Aorta (tissue), 5 donors: ENCODE data around the gene CCDC57. TPM values are rescaled to one million over a fixed set of nuclear protein-coding genes. Genes with fewer than 3 reads are reported as not detected.
"Not testable (repeated sequence)": the region's sequence is repeated elsewhere in the genome, so short reads cannot be mapped to it uniquely, and the experiment has no call there.

ENCODE experiments used
- ATAC-seq: fragments of 200-7000 bp; cut with Tn5 transposase; one replicate; pipeline ENCODE4 v1.9.1; 2022; ENCODE audit warnings: moderate library complexity; ENCODE audit not compliant: low FRiP score
- DNase-seq, 2 donors: peaks; one replicate each; pipeline ENCODE4 v3.0.0-alpha.2; 2020
- H3K27ac ChIP-seq, 2 donors: one replicate each; pipeline ENCODE4 v1.5.1; 2013; ENCODE audit warnings: low read length in 2 of 2, mild to moderate bottlenecking in 2 of 2, moderate library complexity in 2 of 2, control low read depth in 1 of 2, inconsistent platforms in 1 of 2, low read depth in 1 of 2
- H3K27me3 ChIP-seq, 2 donors: one replicate each; pipeline ENCODE4 v1.6.1; 2013; ENCODE audit warnings: control low read depth in 1 of 2, low read length in 1 of 2, mild to moderate bottlenecking in 1 of 2, moderate library complexity in 1 of 2; ENCODE audit not compliant: insufficient read depth in 2 of 2, control insufficient read depth in 1 of 2
- H3K36me3 ChIP-seq, 2 donors: one replicate each; pipeline ENCODE4 v1.6.1; 2013; ENCODE audit warnings: control low read depth in 1 of 2, low read length in 1 of 2, mild to moderate bottlenecking in 1 of 2; ENCODE audit not compliant: insufficient read depth in 2 of 2, control insufficient read depth in 1 of 2
- H3K4me1 ChIP-seq, 2 donors: one replicate each; pipeline ENCODE4 v1.6.1; 2013; ENCODE audit warnings: low read length in 2 of 2, control low read depth in 1 of 2, mild to moderate bottlenecking in 1 of 2, moderate library complexity in 1 of 2; ENCODE audit not compliant: insufficient read depth in 2 of 2, control insufficient read depth in 1 of 2
- H3K4me3 ChIP-seq, 2 donors: one replicate each; pipeline ENCODE4 v1.5.1; 2013; ENCODE audit warnings: low read length in 2 of 2, control low read depth in 1 of 2, mild to moderate bottlenecking in 1 of 2
- H3K9me3 ChIP-seq: one replicate; pipeline ENCODE4 v1.6.1; 2013; ENCODE audit warnings: mild to moderate bottlenecking, low read length; ENCODE audit not compliant: control insufficient read depth
- WGBS, 2 donors: extraction: QIAGEN DNeasy Blood & Tissue Kit; methylation state at CpG; one replicate each; pipeline ENCODE4 v1.1.7; 2013; 5-methylcytosine and 5-hydroxymethylcytosine counted together
- intact Hi-C, 2 donors: fragments of 100-400 bp; cut with DNase I; formaldehyde crosslinking; loops; one replicate each; pipeline versions ENCODE4 v1.14.2 to v1.15.0; 2022
- polyA plus RNA-seq, 2 donors: library from polyadenylated mRNA; stranded (reverse); fragments of 200-250 nt; gene quantifications; one replicate each; pipeline ENCODE4 v1.2.3, GENCODE V29; 2013
- total RNA-seq, 2 donors: library from RNA; stranded (reverse); fragmentation: NEBNext Ultra II Directional; extraction: Animal tissue kit (Norgen Biotek cat#: 25700); gene quantifications; one replicate each; pipeline ENCODE4 v1.2.1, GENCODE V29; 2021
- donor health status: healthy with polysubstance abuse.
- donor health status: Bipolar disorder and iron deficiency.
- donor health status: DM: no; HTN: no; CAD: no.
- donor health status: DM: no; HTN: no; CAD: no.
- donor health status: DM: yes; HTN: yes; CAD: no.

Gene CCDC57
- total and polyA plus RNA-seq, 4 donors = 17.8 to 145 (median 42.3) TPM

DNA sequence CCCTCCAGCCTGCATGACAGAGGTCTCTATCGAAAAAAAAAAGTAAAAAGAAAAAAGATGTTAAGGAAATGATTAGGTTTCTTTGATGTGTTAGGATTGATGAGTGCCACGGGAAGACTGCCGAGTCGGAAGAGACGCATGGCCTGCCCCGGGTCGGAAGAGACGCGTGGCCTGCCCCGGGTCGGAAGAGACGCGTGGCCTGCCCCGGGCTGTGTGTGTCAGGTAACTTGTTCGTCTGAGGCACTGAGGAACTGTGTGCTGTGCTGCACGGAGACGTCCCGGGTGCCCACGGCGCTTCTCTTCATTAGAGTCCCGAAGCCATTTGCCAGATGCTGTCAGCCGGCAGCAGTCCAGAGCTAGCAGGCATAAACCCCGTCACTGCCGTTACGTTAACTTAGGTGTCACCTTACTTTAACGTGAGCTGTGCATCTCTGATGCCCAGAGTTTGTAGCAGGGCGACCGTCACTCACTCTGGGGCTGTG, 74.1 kb downstream of the CCDC57 start:
- intact Hi-C loops = no loop called here
- no peaks in the 10 kb centered on the region for H3K36me3 ChIP-seq
- no peaks in the 10 kb centered on the region for H3K4me1 ChIP-seq
- WGBS, 2 donors = 92 to 93% methylated on average over 28 of the region's 28 CpGs
- no peak for ATAC-seq
- H3K4me3 ChIP-seq = no peak overlapping the region
- H3K9me3 ChIP-seq = no peaks in the 10 kb centered on the region
- no peak for DNase-seq
- no peaks in the 10 kb centered on the region for H3K27me3 ChIP-seq
- no peak overlapping the region for H3K27ac ChIP-seq

DNA sequence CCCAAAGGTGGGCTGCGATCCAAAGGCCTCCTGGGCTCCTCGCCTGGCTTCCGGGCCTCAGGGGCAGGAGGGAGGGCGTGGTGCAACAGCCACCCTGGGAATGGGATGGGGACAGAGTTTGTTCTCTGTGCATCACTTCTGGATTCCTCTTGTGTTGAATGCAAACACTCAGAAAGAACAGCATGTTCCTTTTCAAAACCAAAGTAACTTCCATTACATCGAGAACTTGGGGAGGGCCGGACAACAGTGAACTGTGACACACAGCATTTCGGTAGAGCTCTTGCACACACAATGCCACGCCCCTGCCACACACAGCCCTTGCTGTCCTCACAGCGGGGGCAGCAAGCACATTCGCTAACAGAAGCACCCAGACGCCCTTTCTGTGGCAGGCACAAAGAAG, 78.5 kb downstream of the CCDC57 start:
- 95% methylated on average over 11 of the region's 11 CpGs for WGBS, 2 donors
- Histone ChIP-seq H3K4me3 (no peak overlapping the region), H3K36me3 (peaks cover 0 to 2% of the 10 kb centered on the region in 2 donors), H3K27ac (no peak overlapping the region), H3K4me1 (no peaks in the 10 kb centered on the region), H3K9me3 (no peaks in the 10 kb centered on the region), H3K27me3 (no peaks in the 10 kb centered on the region)
- DNase-seq (no peak), ATAC-seq (no peak)
- intact Hi-C loops = no loop called here

DNA sequence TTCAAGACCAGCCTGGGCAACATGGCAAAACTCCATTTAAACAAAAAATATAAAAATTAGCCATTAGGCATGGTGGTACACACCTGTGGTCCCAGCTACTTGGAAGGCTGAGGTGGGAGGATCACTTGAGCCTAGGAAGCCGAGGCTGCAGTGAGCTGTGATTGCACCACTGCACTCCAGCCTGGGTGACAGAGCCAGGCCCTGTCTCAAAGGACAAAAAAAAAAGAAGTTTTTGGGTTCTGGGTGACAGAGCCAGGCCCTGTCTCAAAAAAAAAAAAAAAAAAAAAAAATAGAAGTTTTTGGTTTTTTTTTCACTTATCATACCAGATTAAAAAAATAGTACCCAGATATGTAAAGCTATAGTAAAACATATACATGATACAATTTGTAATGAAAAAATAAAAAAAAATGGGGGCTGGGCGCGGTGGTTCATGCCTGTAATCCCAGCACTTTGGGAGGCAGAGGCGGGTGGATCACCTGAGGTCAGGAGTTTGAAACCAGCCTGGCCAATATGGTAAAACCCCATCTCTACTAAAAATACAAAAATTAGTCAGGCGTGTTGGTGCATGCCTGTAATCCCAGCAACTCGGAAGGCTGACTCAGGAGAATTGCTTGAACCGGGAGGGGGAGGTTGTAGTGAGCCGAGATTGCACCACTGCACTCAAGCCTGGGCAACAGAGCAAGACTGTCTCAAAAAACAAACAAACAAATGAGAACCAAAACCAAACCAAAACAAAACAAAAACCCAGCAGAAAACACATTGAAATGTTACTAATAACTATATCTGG, 79.3 kb downstream of the CCDC57 start:
- intact Hi-C loops, H3K4me1 ChIP-seq, H3K9me3 ChIP-seq, ATAC-seq, H3K27me3 ChIP-seq, DNase-seq, H3K36me3 ChIP-seq, H3K27ac ChIP-seq, H3K4me3 ChIP-seq: not testable (repeated sequence)
- 84 to 85% methylated on average over 8 of the region's 8 CpGs for WGBS, 2 donors

DNA sequence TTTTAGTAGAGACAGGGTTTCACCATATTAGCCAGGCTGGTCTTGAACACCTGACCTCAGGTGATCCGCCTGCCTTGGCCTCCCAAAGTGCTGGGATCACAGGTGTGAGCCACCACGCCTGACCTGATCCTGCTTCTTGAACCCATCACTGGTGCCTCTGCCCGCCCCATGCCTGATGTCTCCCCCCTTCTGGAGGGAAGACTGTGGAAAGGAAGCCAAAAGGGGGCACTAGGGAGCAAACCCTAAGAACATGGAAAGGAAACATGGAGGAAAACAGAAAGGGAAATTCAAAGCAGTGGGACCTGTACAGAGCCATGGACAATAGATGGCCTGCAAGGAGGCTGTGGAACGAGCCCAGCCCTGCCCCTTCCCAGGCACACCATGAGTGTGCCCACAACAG, 83.5 kb downstream of the CCDC57 start:
- Histone ChIP-seq H3K36me3 (peaks cover 0 to 2% of the 10 kb centered on the region in 2 donors), H3K27ac (no peak overlapping the region), H3K4me3 (no peak overlapping the region), H3K27me3 (no peaks in the 10 kb centered on the region), H3K4me1 (no peaks in the 10 kb centered on the region), H3K9me3 (no peaks in the 10 kb centered on the region)
- intact Hi-C loops = no loop called here
- DNase-seq = no peak
- WGBS, 2 donors = 93 to 94% methylated on average over 4 of the region's 4 CpGs
- no peak for ATAC-seq

DNA sequence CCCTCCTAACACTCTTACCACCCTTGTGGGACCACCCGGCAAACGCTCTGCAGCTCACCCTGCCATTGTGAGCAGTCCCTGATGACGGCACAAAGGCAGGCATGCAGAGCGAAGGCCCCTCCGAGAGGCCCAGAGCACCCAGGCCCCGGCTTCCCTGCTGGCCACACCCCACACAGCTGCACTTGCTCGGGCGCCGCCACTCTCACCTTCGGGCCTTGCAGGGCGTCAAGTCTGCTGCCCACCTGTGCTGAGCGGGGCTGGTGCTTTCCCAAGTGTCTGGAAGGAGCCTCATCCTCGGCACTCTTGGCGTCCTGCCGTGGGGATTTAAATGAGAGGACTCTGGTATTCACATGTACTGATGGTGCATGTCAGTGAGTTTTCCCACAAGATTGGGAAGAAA, 84.4 kb downstream of the CCDC57 start:
- intact Hi-C loops = no loop called here
- ATAC-seq = no peak
- H3K27me3 ChIP-seq = no peaks in the 10 kb centered on the region
- H3K4me1 ChIP-seq = no peaks in the 10 kb centered on the region
- WGBS, 2 donors = 90% methylated on average over 15 of the region's 15 CpGs
- no peaks in the 10 kb centered on the region for H3K9me3 ChIP-seq
- H3K27ac ChIP-seq = no peak overlapping the region
- no peak for DNase-seq
- H3K4me3 ChIP-seq = no peak overlapping the region
- peaks cover 0 to 2% of the 10 kb centered on the region in 2 donors for H3K36me3 ChIP-seq

DNA sequence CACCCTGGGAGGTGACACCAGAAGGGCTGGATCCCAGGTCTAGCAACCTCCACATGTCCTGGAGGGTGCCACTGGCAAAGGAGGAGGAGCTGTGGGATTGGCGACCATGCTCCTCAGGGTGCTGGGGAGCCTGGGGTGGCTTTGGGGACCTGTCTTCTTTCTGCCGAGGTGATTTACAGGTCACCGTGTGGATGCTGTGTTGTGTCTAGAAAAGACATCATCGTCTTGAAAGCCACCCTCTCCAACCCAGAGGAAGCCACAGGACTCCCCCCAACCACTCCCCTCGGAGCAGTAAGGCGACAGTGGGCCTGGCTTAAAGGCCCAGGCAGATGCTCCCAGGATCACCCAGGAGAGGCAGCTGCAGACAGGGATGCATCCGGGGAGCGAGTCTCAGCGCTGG, 84.9 kb downstream of the CCDC57 start:
- Histone ChIP-seq H3K27me3 (no peaks in the 10 kb centered on the region), H3K9me3 (no peaks in the 10 kb centered on the region), H3K4me1 (no peaks in the 10 kb centered on the region), H3K27ac (no peak overlapping the region), H3K36me3 (peaks cover 0 to 2% of the 10 kb centered on the region in 2 donors), H3K4me3 (no peak overlapping the region)
- no peak for DNase-seq
- WGBS, 2 donors = 90 to 93% methylated on average over 9 of the region's 9 CpGs
- no peak for ATAC-seq
- intact Hi-C loops = no loop called here

DNA sequence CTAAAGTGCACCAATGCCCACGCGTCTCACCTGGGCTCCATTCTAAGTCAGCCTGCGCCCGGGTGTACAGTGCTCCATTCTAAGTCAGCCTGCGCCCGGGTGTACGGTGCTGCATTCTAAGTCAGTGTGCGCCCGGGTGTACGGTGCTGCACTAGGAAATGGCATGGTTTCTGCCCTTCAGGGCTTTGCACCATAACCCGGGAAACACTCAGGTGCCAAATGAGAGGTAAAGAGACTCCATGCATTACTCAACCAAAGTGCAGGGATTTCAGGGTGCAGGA, 85.4 kb downstream of the CCDC57 start:
- intact Hi-C loops = no loop called here
- Histone ChIP-seq H3K4me1 (no peaks in the 10 kb centered on the region), H3K4me3 (no peak overlapping the region), H3K27ac (no peak overlapping the region), H3K27me3 (no peaks in the 10 kb centered on the region), H3K9me3 (no peaks in the 10 kb centered on the region), H3K36me3 (peaks cover 0 to 2% of the 10 kb centered on the region in 2 donors)
- DNase-seq (no peak), ATAC-seq (no peak)
- WGBS, 2 donors = 83 to 90% methylated on average over 11 of the region's 11 CpGs

DNA sequence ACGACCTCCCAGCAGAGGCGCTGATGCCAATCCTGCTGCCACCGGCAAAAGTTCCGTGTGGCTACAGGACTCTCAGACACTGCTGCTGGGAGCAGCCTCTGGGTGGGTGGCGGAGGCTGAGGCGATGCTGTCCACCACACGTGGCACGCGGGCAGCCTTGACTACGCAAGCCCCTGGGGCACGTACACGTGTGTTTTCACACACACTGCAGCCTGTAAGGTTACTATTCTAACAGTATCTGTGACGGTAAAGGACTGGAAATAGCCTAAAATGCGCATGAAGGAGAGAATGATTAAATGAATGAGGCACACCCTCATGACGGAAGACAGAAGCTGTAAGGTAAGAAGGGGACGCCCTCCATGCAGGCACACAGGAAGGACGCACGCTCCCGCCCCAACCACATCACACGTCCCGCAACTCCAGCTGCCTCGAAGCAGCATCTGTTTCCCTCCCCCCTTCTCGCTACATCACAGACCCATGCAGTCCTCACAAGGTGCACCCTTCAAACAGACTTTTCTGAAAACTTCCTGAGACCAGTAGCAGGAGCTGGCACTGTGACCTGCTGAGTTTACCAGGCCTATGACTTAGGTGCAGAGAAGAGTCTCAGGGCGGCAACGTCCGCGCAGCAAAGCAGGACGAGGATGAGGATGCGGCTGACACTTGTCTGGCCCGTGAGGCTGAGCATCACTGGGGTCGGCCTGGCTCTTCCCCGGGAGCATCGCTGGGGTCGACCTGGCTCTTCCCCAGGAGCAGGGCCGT, 85.9 kb downstream of the CCDC57 start:
- Histone ChIP-seq H3K4me3 (no peak overlapping the region), H3K9me3 (no peaks in the 10 kb centered on the region), H3K27me3 (no peaks in the 10 kb centered on the region), H3K27ac (no peak overlapping the region), H3K36me3 (peaks cover 0 to 2% of the 10 kb centered on the region in 2 donors), H3K4me1 (no peaks in the 10 kb centered on the region)
- ATAC-seq (no peak), DNase-seq (no peak)
- WGBS, 2 donors = 88 to 90% methylated on average over 35 of the region's 35 CpGs
- intact Hi-C loops = no loop called here

DNA sequence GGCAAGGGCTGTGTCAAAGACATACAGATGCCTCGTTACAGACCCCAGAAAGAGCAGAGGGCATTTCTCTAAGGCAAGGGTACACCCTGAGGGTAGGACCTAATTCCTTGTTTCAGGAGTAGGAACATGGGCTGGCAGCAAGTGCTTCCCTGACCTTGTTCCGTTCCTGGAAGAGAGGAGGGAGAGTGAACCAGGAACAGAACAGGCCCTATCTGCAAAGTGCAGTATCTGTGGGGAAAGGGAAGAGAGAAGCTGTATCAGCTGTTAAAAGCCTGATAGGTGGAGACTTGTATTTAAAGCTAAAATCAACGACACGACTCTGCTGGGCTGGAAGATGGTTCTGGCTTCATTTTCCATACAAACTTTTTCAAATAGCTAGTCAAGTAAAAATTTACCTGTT, 88.5 kb downstream of the CCDC57 start:
- no peaks in the 10 kb centered on the region for H3K27me3 ChIP-seq
- WGBS, 2 donors = 91 to 94% methylated on average over 4 of the region's 4 CpGs
- no peaks in the 10 kb centered on the region for H3K4me1 ChIP-seq
- DNase-seq (no peak), ATAC-seq (no peak)
- H3K9me3 ChIP-seq = no peaks in the 10 kb centered on the region
- no peaks in the 10 kb centered on the region for H3K36me3 ChIP-seq
- H3K4me3 ChIP-seq = no peak overlapping the region
- intact Hi-C loops = no loop called here
- H3K27ac ChIP-seq = no peak overlapping the region
